GM21367 (cell line): ENCODE data around the gene SPIN1.

Source experiments
- ATAC-seq: cut with Tn5 transposase; IDR thresholded peaks from one replicate; pipeline ENCODE4 v1.9.1; 2021; ENCODE audit not compliant: unreplicated experiment

Gene SPIN1

DNA sequence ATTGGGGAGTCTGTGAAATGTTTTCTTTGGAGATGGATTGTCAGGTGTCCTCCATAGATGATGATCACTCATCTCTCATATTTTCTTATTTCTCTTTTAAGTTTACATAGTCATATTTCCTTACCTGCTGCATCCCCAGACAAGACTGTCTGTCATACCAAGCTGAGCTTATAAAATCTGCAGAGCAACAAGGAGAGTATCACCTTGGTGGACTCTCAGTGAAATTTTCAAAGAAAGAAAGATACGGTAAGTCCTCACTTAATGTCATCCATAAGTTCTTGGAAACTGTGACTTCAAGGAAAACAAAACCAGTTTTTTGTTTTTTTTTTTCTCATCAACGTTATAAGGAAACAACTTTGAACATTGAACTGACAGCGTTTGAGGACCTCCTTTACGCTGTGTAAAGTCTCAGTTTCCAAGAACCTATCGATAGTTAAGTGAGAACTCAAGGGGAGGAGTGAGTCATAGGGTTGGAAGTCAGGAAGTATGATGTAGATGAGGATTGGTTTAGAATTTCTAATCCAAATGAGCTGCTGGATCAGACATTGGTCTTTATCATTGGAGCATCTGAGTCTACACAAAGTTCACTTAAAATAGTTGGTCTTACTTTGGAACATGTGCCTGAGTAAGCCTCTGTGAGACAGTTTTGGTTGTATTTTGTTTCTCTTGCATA, 45.5 kb downstream of the SPIN1 start:
- no peak for ATAC-seq

GRCh38 chr9:88435336-88435735, 47.1 kb downstream of the SPIN1 start:
- ATAC-seq, result no peak

DNA sequence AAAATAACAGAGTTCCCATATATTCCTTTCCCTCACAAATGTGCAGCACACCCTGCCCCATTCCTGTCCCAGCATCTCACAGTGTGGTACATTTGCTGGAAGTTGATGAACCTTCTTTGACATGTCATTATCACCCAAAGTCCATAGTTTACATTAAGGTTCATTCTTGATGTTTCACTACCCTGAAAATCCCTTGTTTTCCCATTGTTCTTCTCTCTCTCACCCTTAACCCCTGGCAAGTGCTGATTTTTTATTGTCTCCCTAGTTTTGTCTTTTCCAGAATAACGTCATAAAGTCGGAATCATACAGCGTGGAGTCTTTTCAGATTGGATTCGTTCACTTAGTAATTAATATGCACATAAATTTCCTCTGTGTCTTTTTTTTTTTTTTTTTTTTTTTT, 48.1 kb downstream of the SPIN1 start:
- ATAC-seq, result no peak

GRCh38 chr9:88437210-88438146, 49.2 kb downstream of the SPIN1 start:
- ATAC-seq, result no peak

DNA sequence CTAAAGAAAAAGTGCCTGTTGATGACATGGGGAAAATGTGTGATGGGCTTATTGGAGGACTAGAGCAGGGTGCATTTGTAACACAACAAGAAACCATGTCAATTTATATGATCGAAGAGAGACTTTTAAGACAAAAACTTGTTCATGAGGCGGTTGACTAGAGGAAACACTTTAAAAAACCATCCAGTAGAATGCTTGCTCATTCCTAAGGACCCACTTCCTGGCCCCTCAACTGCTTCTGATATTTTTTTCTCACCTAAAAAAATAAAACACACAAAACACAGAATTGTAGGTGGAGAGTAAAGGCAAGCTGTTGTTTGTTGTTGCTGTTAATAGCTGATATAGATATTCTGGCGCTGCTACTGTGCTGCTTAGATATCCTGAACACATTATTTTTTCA, 50.6 kb downstream of the SPIN1 start:
- no peak for ATAC-seq

DNA sequence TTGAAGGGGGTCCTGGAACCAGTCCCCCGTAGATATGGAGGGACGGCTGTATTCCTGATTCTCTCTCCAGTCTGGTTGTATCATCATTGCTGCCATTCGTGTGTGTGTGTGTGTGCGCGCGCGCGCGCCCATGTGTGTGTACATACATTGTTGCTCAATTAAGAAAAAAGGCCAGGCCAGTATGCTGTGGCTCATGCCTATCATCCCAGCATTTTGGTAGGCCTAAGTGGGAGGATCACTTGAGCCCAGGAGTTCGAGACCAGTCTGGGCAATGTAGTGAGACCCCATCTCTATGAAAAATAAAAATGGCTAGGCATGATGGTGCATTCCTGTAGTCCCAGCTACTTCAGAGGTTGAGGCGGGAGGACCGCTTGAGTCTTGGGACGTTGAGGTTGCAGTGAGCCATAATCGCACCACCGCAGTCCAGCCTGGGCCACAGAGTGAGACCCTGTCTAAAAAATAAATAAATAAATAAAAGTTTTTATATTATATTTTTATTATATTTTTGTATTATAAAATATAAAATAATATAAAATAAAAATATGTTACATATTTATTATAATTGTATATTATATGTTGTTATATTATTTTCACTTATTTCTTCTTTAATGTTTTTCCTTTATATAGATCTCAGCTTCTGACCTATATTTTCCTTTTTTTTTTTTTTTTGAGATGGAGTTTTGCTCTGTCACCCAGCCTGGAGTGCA, 53.2 kb downstream of the SPIN1 start:
- ATAC-seq, result no peak

DNA sequence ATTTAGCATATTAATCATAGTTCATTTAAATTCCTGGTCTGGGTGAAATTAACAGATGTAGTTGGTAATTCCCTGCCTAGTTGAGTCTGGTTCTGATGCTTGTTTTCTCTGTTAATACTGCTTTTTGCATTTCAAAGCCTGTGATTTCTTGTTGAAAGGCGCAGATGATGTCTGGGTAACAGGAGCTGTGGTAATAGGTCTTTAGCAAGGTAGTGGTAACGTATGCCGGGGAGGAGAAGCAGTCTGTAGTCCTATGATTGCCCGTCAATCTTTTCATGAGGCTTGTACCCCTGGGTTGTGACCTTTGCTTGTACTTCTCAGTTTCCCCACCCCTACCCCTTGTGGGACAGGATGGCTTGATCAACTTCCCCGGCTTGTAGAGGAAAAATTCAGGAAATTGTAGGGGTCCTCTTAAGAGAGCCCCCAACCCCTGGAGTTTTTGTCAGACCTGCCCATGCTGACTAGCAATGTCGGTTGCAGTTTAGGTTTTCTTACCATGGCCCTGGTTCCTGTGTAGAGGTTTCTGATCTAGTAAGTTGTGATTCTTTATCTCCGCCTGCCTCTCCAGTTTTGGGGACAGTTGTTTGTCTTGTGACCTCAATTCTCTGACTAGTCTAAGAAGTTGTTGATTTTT, 55.4 kb downstream of the SPIN1 start:
- ATAC-seq, result no peak

DNA sequence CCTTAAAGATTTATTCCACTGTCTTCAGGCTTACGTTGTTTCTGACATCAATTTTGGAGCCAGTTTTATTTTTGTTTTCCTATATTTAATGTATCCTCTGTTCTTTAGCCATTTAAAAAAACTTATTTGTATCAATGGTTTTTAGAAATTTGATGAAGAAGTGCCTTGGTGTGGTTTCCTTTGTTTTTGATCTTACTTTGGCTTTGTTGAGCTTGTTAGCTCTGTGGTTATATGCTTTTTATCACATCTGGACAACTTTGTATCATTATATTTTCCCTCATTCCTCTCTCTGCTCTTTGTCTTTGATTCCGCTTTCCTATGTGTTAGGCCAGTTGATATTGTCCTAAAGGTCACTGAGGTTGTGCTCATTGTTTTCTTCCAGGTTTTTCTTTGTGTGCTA, 58.5 kb downstream of the SPIN1 start:
- no peak for ATAC-seq

DNA sequence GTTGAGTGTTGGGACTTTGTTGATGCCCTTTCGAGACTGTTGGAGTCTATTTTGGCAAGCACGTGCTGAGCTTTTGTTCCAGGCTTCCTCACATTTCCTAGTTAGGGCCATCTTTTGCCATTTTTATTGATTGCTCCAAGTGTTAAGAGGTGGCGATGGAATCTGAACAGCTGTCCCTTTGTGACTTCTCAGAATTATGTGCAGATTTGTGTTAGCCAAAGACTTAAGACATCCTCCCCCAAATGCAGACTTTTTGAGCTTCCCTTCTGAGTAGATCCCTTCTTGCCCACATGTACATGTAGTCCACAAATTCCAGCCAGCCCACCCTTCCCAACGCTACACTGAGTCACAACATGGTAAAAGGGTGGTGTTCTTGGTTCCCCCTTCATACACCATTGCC, 59.2 kb downstream of the SPIN1 start:
- no peak for ATAC-seq

DNA sequence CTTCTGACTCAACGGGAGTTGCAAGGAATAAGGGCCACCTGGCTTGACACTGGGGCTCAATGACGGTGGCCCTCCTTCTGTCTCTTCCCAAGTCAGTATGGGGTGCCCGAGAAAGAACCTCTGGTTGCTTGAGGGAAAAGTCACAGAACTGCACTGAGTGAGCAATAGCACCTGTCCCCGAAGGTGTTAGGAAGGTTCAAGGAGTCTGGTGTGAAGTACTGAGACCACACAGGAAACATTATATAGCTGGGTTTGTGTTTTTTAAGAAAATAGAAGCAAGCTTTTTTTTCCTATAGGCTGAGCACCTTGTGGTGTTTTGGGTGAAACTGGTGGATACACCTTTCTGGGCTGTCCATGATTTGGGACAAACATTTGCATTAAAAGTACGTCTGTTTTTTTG, 62.9 kb downstream of the SPIN1 start:
- no peak for ATAC-seq

GRCh38 chr9:88458716-88459465, 70.6 kb downstream of the SPIN1 start:
- no peak for ATAC-seq

- no peak for ATAC-seq
Observed at GRCh38 chr9:88460587-88461332, 72.5 kb downstream of the SPIN1 start.

GRCh38 chr9:88462191-88462590, 73.9 kb downstream of the SPIN1 start:
- no peak for ATAC-seq

GRCh38 chr9:88464851-88465250, 76.6 kb downstream of the SPIN1 start:
- no peak for ATAC-seq

DNA sequence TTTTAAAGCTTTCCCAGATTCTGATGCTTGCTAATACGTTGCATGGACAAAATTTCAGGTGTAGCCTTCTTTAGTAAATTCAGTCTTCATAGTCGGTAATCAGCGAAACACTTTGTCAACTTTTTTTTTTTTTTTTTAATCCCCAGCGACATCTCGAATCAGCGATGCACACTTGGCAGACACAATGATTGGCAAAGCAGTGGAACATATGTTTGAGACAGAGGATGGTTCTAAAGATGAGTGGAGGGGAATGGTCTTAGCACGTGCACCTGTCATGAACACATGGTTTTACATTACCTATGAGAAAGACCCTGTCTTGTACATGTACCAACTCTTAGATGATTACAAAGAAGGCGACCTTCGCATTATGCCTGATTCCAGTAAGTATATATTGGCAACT, 80.0 kb downstream of the SPIN1 start:
- no peak for ATAC-seq

DNA sequence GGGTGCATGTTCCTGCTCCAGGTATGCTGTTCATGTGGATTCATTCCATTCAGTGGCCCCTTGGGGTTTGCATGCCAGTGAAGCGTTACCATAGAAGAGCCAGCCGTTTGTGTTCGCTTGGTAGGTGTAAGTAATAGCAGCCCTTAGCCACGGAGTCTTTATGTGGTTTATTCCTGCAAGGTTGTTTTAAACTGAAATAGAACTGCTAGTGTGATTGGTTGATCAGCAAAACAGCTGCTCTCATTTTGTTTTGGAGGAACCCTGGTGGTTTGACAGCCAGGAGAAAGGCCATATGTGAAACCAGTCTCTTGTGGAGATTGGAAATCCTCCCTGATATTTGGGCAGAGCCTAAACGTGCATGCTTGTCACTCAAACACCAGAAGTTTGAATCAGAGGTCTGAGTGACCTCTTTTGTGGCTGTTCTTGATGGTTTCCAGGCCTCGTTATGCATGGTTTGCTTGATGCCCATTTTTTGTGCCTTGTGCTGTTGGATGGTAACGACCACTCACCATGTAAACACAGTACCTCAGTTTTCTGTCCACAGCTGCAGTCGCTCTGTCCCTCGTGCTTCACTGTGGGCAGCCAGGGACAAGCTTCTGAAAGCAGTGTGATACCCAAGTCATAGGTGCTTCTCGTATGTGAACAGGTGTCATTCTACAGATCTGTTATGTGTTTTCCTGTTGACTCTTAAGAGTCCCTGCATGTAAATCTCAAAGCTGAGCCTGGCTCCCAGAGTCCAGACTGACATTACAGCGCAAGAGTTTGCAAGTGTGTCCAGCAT, 88.4 kb downstream of the SPIN1 start:
- ATAC-seq, result no peak

DNA sequence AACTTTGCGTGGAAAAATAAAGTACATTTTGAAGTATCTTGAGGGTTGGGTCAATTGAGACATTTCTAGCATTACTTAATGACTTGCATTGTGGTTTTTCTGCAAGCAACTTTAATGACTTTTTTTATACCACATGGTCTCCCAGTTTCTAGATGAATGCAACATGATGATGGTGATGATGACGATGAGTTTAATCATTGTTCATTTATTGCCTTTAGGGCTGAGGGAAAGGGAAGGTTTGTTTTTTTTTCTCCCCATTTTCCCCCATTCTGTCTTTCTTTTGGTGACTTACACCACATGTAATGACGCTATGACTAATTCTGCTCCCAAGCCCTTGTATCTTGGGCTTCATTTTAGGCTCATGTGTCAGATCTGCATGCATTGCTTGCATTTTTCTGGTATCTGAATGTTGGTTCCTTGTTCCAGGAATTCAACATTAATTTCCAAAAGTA, 89.1 kb downstream of the SPIN1 start:
- no peak for ATAC-seq

- no peak for ATAC-seq
Observed at GRCh38 chr9:88478246-88478645, 90.0 kb downstream of the SPIN1 start.

DNA sequence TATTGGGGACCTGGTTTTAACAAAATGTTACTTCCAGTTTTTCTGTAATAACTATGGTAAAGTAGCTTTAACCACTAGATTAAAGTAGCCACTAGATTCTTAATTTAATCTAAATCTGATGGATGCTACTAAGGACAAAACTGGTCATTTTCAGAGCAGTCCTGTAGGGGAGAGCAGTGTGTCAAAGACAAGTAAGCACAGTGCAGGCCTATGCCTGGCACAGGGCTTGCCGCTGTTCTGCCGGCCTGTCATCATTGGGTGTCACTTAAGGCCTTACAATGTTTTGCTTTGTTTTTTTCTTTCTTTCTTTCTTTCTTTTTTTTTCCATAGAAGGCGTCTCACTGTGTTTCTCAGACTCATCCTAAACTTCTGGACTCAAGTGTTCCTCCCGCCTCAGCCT, 93.7 kb downstream of the SPIN1 start:
- no peak for ATAC-seq
